CD4-positive, alpha-beta memory T cell (primary cell): ENCODE results near the gene AP1AR. TPM values are rescaled to one million over a fixed set of nuclear protein-coding genes. Genes with fewer than 3 reads are reported as not detected.

Experiments used
- CTCF ChIA-PET: fragments of 350-600 bp; sonication (Branson Sonifier 250); formaldehyde crosslinking; loops from one replicate; lab custom pipeline; 2021; ENCODE audit warnings: inconsistent platforms; ENCODE audit not compliant: partially characterized antibody; lab: Charles Lee
- POLR2A ChIA-PET: fragments of 350-600 bp; sonication (Branson Sonifier 250); formaldehyde crosslinking; loops from one replicate; lab custom pipeline; 2021; ENCODE audit not compliant: partially characterized antibody; lab: Charles Lee
- DNase-seq, 5 donors: peaks; one replicate each; pipeline versions ENCODE4 v3.0.0 to v3.0.0-alpha.2; 2020 to 2022; ENCODE audit warnings: mixed read lengths in 1 of 5
- H3K27ac ChIP-seq: one replicate; pipeline ENCODE4 v1.7.0; 2013; ENCODE audit warnings: low read depth, low read length
- H3K27me3 ChIP-seq: 2 replicates; pipeline ENCODE4 v1.7.0; 2013; ENCODE audit warnings: mild to moderate bottlenecking, low read length, moderate library complexity; ENCODE audit not compliant: insufficient read depth
- H3K36me3 ChIP-seq: 2 replicates; pipeline ENCODE4 v1.7.0; 2013; ENCODE audit warnings: mild to moderate bottlenecking, low read length, moderate library complexity; ENCODE audit not compliant: insufficient read depth
- H3K4me1 ChIP-seq: 2 replicates; pipeline ENCODE4 v1.7.0; 2013; ENCODE audit warnings: mild to moderate bottlenecking, low read length, moderate library complexity; ENCODE audit not compliant: insufficient read depth
- H3K4me3 ChIP-seq, 2 donors: one replicate each; pipeline ENCODE4 v1.7.0; 2013; ENCODE audit warnings: low read length in 2 of 2, mild to moderate bottlenecking in 1 of 2
- H3K9me3 ChIP-seq, 2 donors: one replicate each; pipeline ENCODE4 v1.7.0; 2013; ENCODE audit warnings: low read length in 2 of 2, control low read depth in 1 of 2; ENCODE audit not compliant: control insufficient read depth in 1 of 2
- H3K27ac Mint-ChIP-seq, 7 donors: one replicate each; pipeline ENCODE4 v1.8.0; 2020 to 2021; ENCODE audit warnings: mixed read lengths in 7 of 7, mild to moderate bottlenecking in 6 of 7, inconsistent platforms in 3 of 7, moderate library complexity in 3 of 7
- H3K27me3 Mint-ChIP-seq, 2 donors: one replicate each; pipeline ENCODE4 v1.8.0; 2020 to 2021; ENCODE audit warnings: mixed read lengths in 2 of 2
- H3K36me3 Mint-ChIP-seq, 2 donors: one replicate each; pipeline ENCODE4 v1.8.0; 2020 to 2021; ENCODE audit warnings: mixed read lengths in 2 of 2, inconsistent platforms in 1 of 2, mild to moderate bottlenecking in 1 of 2
- H3K4me1 Mint-ChIP-seq, 4 donors: one replicate each; pipeline ENCODE4 v1.8.0; 2020 to 2021; ENCODE audit warnings: mixed read lengths in 4 of 4, mild to moderate bottlenecking in 1 of 4
- H3K4me3 Mint-ChIP-seq, 8 donors: one replicate each; pipeline ENCODE4 v1.8.0; 2020 to 2021; ENCODE audit warnings: mixed read lengths in 8 of 8, mild to moderate bottlenecking in 7 of 8, moderate library complexity in 6 of 8, inconsistent platforms in 3 of 8
- H3K9me3 Mint-ChIP-seq, 8 donors: one replicate each; pipeline ENCODE4 v1.8.0; 2020 to 2021; ENCODE audit warnings: mixed read lengths in 8 of 8, mild to moderate bottlenecking in 5 of 8, inconsistent platforms in 3 of 8, moderate library complexity in 1 of 8
- intact Hi-C: fragments of 100-400 bp; cut with micrococcal nuclease; formaldehyde crosslinking; loops from one replicate; pipeline ENCODE4 v1.15.1; 2023
- polyA plus RNA-seq, 2 donors: library from polyadenylated mRNA; unstranded; fragments of 300-500 nt; fragmentation: Illumina TruSeq; gene quantifications; one replicate each; pipeline ENCODE4 v1.2.3, GENCODE V29; 2021
- total RNA-seq, 2 experiments: library from RNA; stranded (reverse); gene quantifications; one replicate each; pipeline ENCODE4 v1.2.3, GENCODE V29; 2021

AP1AR gene
- total and polyA plus RNA-seq, 4 experiments from 2014 or later, result 20.3 to 25.3 (median 22.8) TPM

- ChIA-PET CTCF (interaction anchor here (1.0 to 4.1 kb wide), 4 partner anchors 10 to 147 kb away, joined by 3 to 15 read pairs (median 7); no protein-coding TSS in a partner anchor), POLR2A (no interaction called here)
- Mint-ChIP-seq H3K9me3 (no peaks in the 10 kb centered on the region), H3K36me3 (peaks cover 0 to 7% of the 10 kb centered on the region in 2 donors), H3K27ac (no peak overlapping the region), H3K4me1 (peaks cover 0 to 11% (median 5%) of the 10 kb centered on the region in 4 donors), H3K4me3 (no peak overlapping the region), H3K27me3 (no peaks in the 10 kb centered on the region)
- H3K4me3 ChIP-seq, result no peak overlapping the region
- H3K36me3 ChIP-seq, result no peaks in the 10 kb centered on the region
- intact Hi-C loops, result no loop called here
- DNase-seq, result no peak
- no peaks in the 10 kb centered on the region for H3K27me3 ChIP-seq
- no peak overlapping the region for H3K27ac ChIP-seq
- no peaks in the 10 kb centered on the region for H3K9me3 ChIP-seq
- H3K4me1 ChIP-seq, result no peaks in the 10 kb centered on the region
These were observed 13.8 kb downstream of the AP1AR start for GRCh38 chr4:112245383-112245782.

GRCh38 chr4:112247021-112247420, 15.4 kb downstream of the AP1AR start:
- intact Hi-C loops, result no loop called here
- Mint-ChIP-seq H3K36me3 (peaks cover 0 to 6% of the 10 kb centered on the region in 2 donors), H3K27ac (no peak overlapping the region), H3K27me3 (no peaks in the 10 kb centered on the region), H3K4me3 (no peak overlapping the region), H3K4me1 (peaks cover 3 to 13% (median 7%) of the 10 kb centered on the region in 4 donors), H3K9me3 (no peaks in the 10 kb centered on the region)
- H3K4me3 ChIP-seq, result no peak overlapping the region
- H3K9me3 ChIP-seq, result no peaks in the 10 kb centered on the region
- no peaks in the 10 kb centered on the region for H3K36me3 ChIP-seq
- no peaks in the 10 kb centered on the region for H3K27me3 ChIP-seq
- no peak for DNase-seq
- POLR2A ChIA-PET, result no interaction called here
- no peak overlapping the region for H3K27ac ChIP-seq
- CTCF ChIA-PET, result interaction anchor here (0.6 to 1.6 kb wide), 4 partner anchors 13 to 358 kb away, joined by 3 to 5 read pairs (median 4); no protein-coding TSS in a partner anchor
- H3K4me1 ChIP-seq, result no peaks in the 10 kb centered on the region

- H3K27me3 ChIP-seq, result no peaks in the 10 kb centered on the region
- CTCF ChIA-PET, result interaction anchor here (0.7 to 1.3 kb wide), 2 partner anchors 15 to 17 kb away, joined by 3 to 4 read pairs; no protein-coding TSS in a partner anchor
- peaks cover 0 to 6% of the 10 kb centered on the region in 2 donors for H3K36me3 Mint-ChIP-seq
- no peaks in the 10 kb centered on the region for H3K4me1 ChIP-seq
- H3K4me1 Mint-ChIP-seq, result peaks cover 0 to 7% (median 5%) of the 10 kb centered on the region in 4 donors
- no peaks in the 10 kb centered on the region for H3K27me3 Mint-ChIP-seq
- H3K36me3 ChIP-seq, result no peaks in the 10 kb centered on the region
- H3K27ac Mint-ChIP-seq, result no peak overlapping the region
- no peaks in the 10 kb centered on the region for H3K9me3 Mint-ChIP-seq
- H3K4me3 Mint-ChIP-seq, result no peak overlapping the region
- no peak overlapping the region for H3K4me3 ChIP-seq
- intact Hi-C loops, result no loop called here
- POLR2A ChIA-PET, result no interaction called here
- DNase-seq, result no peak
- no peak overlapping the region for H3K27ac ChIP-seq
- no peaks in the 10 kb centered on the region for H3K9me3 ChIP-seq
These were observed 19.5 kb downstream of the AP1AR start for GRCh38 chr4:112251019-112251643.

- Histone ChIP-seq H3K27ac (no peak overlapping the region), H3K4me1 (no peaks in the 10 kb centered on the region), H3K4me3 (no peak overlapping the region), H3K36me3 (no peaks in the 10 kb centered on the region), H3K9me3 (no peaks in the 10 kb centered on the region), H3K27me3 (no peaks in the 10 kb centered on the region)
- H3K4me3 Mint-ChIP-seq, result no peak overlapping the region
- DNase-seq, result no peak
- ChIA-PET POLR2A (no interaction called here), CTCF (no interaction called here)
- no peaks in the 10 kb centered on the region for H3K27me3 Mint-ChIP-seq
- peaks cover 0 to 10% of the 10 kb centered on the region in 2 donors for H3K36me3 Mint-ChIP-seq
- intact Hi-C loops, result no loop called here
- H3K9me3 Mint-ChIP-seq, result no peaks in the 10 kb centered on the region
- H3K4me1 Mint-ChIP-seq, result peaks cover 0 to 7% (median 6%) of the 10 kb centered on the region in 4 donors
- H3K27ac Mint-ChIP-seq, result no peak overlapping the region
These were observed 20.6 kb downstream of the AP1AR start for GRCh38 chr4:112252234-112252633.

GRCh38 chr4:112253382-112254000, 21.9 kb downstream of the AP1AR start:
- no peaks in the 10 kb centered on the region for H3K36me3 ChIP-seq
- DNase-seq, result no peak
- no peak overlapping the region for H3K27ac ChIP-seq
- intact Hi-C loops, result no loop called here
- no peaks in the 10 kb centered on the region for H3K4me1 ChIP-seq
- H3K4me3 ChIP-seq, result no peak overlapping the region
- H3K4me3 Mint-ChIP-seq, result no peak overlapping the region
- H3K27me3 Mint-ChIP-seq, result no peaks in the 10 kb centered on the region
- no peaks in the 10 kb centered on the region for H3K27me3 ChIP-seq
- H3K9me3 Mint-ChIP-seq, result no peaks in the 10 kb centered on the region
- ChIA-PET CTCF (no interaction called here), POLR2A (no interaction called here)
- peaks cover 0 to 7% (median 5%) of the 10 kb centered on the region in 4 donors for H3K4me1 Mint-ChIP-seq
- no peaks in the 10 kb centered on the region for H3K9me3 ChIP-seq
- H3K27ac Mint-ChIP-seq, result no peak overlapping the region
- peaks cover 0 to 10% of the 10 kb centered on the region in 2 donors for H3K36me3 Mint-ChIP-seq

GRCh38 chr4:112257098-112257497, 25.5 kb downstream of the AP1AR start:
- no peaks in the 10 kb centered on the region for H3K36me3 ChIP-seq
- H3K9me3 ChIP-seq, result no peaks in the 10 kb centered on the region
- no peak for DNase-seq
- intact Hi-C loops, result no loop called here
- no peaks in the 10 kb centered on the region for H3K4me1 ChIP-seq
- Mint-ChIP-seq H3K36me3 (peaks cover 0 to 15% of the 10 kb centered on the region in 2 donors), H3K9me3 (no peaks in the 10 kb centered on the region), H3K4me1 (peaks cover 0 to 1% (median 0%) of the 10 kb centered on the region in 4 donors), H3K27me3 (no peaks in the 10 kb centered on the region), H3K4me3 (no peak overlapping the region), H3K27ac (no peak overlapping the region)
- CTCF ChIA-PET, result interaction anchor here (0.9 to 1.0 kb wide), 2 partner anchors 25 to 64 kb away, joined by 3 read pairs; no protein-coding TSS in a partner anchor
- H3K27me3 ChIP-seq, result no peaks in the 10 kb centered on the region
- POLR2A ChIA-PET, result no interaction called here
- no peak overlapping the region for H3K27ac ChIP-seq
- H3K4me3 ChIP-seq, result no peak overlapping the region

- no peaks in the 10 kb centered on the region for H3K9me3 ChIP-seq
- intact Hi-C loops, result no loop called here
- H3K9me3 Mint-ChIP-seq, result no peaks in the 10 kb centered on the region
- no peaks in the 10 kb centered on the region for H3K27me3 ChIP-seq
- no peak overlapping the region for H3K27ac ChIP-seq
- peak in 1 of 5 donors; percentile 8 for DNase-seq
- no peaks in the 10 kb centered on the region for H3K4me1 ChIP-seq
- H3K27ac Mint-ChIP-seq, result no peak overlapping the region
- ChIA-PET POLR2A (no interaction called here), CTCF (interaction anchor here (1.0 to 3.2 kb wide), 6 partner anchors 19 to 167 kb away, joined by 3 to 20 read pairs (median 4); partner anchors contain the start of gene TIFA)
- peaks cover 4 to 12% (median 7%) of the 10 kb centered on the region in 4 donors for H3K4me1 Mint-ChIP-seq
- no peaks in the 10 kb centered on the region for H3K36me3 ChIP-seq
- H3K4me3 ChIP-seq, result no peak overlapping the region
- peaks cover 9 to 10% of the 10 kb centered on the region in 2 donors for H3K36me3 Mint-ChIP-seq
- H3K27me3 Mint-ChIP-seq, result no peaks in the 10 kb centered on the region
- H3K4me3 Mint-ChIP-seq, result no peak overlapping the region
These were observed 35.2 kb downstream of the AP1AR start for GRCh38 chr4:112266823-112267222.
